ENCODE data around the gene ELL. TPM values are rescaled to one million over a fixed set of nuclear protein-coding genes. Genes with fewer than 3 reads are reported as not detected.

Gene ELL
- total RNA-seq, 1 experiment from 2014 or later: 17.0 TPM

DNA sequence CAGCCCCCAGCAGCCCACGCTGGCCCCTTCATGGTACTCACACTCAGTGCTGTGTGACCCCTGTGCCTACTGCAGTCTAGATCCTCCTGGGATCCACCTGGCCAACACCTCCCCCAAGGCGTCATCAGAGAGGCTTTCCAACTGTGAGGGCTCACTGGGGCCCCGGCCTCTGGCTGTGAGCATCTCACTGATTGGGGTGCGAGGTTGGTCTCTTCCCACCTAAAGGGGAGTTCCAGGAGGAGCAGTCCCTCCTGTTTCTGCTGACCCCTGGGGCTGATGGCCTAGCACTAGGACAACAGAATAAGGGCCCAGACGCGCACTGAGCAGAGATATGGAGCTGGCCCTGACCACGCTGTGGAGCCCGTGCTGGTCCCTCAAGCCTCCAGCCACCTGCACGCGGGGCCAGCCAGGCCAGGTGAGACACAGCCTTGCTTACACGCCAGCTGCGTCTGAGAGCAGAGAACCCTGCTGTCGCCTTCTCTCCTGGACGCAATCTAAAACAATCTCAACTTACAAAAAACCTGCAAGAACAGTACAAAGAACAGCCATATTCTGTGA, 32.2 kb downstream of the ELL start:
- no peaks in the 10 kb centered on the region for H3K23me2 ChIP-seq (ENCODE audit: insufficient read length, low read depth, low read length, poor library complexity, severe bottlenecking)
- no peak overlapping the region for H3K18ac ChIP-seq (ENCODE audit: insufficient read length, low read depth, low read length)
- H3K4me3 Mint-ChIP-seq: no peak overlapping the region
- no peak overlapping the region for H4K5ac ChIP-seq (ENCODE audit: insufficient read length, low read depth, low read length)
- H3K27ac ChIP-seq (ENCODE audit: insufficient read length, low read depth, low read length): no peak overlapping the region
- no peaks in the 10 kb centered on the region for H3K27me3 Mint-ChIP-seq (ENCODE audit: low read depth)
- H3K27ac Mint-ChIP-seq: no peak overlapping the region; a peak in 1 of 7 replicates
- TF ChIP-seq, protein P1, sequence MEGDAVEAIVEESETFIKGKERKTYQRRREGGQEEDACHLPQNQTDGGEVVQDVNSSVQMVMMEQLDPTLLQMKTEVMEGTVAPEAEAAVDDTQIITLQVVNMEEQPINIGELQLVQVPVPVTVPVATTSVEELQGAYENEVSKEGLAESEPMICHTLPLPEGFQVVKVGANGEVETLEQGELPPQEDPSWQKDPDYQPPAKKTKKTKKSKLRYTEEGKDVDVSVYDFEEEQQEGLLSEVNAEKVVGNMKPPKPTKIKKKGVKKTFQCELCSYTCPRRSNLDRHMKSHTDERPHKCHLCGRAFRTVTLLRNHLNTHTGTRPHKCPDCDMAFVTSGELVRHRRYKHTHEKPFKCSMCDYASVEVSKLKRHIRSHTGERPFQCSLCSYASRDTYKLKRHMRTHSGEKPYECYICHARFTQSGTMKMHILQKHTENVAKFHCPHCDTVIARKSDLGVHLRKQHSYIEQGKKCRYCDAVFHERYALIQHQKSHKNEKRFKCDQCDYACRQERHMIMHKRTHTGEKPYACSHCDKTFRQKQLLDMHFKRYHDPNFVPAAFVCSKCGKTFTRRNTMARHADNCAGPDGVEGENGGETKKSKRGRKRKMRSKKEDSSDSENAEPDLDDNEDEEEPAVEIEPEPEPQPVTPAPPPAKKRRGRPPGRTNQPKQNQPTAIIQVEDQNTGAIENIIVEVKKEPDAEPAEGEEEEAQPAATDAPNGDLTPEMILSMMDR (conservative IDR thresholded peaks at IDR 0.05): no peak
- H3K9ac ChIP-seq (ENCODE audit: extremely low read depth, insufficient read length, low read length): no peak overlapping the region
- H2BK5ac ChIP-seq (ENCODE audit: insufficient read length, low read length): no peak overlapping the region
- H3K56ac ChIP-seq (ENCODE audit: insufficient read length, low read depth, low read length): no peak overlapping the region
- H2AFZ ChIP-seq (ENCODE audit: low read length): no peak overlapping the region
- no peaks in the 10 kb centered on the region for H3K9me3 ChIP-seq (ENCODE audit: control insufficient read depth, low read depth, low read length)
- no peaks in the 10 kb centered on the region for H3K79me2 ChIP-seq (ENCODE audit: insufficient read depth, low read length)
- H3K9me3 Mint-ChIP-seq: no peaks in the 10 kb centered on the region
- no peak overlapping the region for H2AK5ac ChIP-seq (ENCODE audit: insufficient read length, low read length)
- H4K20me1 ChIP-seq (ENCODE audit: control insufficient read depth, insufficient read depth, insufficient read length): peaks cover 2% of the 10 kb centered on the region
- H3K4me1 Mint-ChIP-seq: peaks cover 35 to 36% of the 10 kb centered on the region in 2 experiments
- no peak overlapping the region for H3K4ac ChIP-seq (ENCODE audit: low read depth, low read length)
- peaks cover 0 to 3% (median 0%) of the 10 kb centered on the region in 3 experiments; a peak in 2 of 7 replicates for H3K36me3 Mint-ChIP-seq (ENCODE audit: insufficient read depth in 1 of 3, low read depth in 3 of 3)
- WGBS (ENCODE audit: extremely low coverage, insufficient read length, low lambda C conversion rate): no CpG with 5 or more reads among the region's 14 CpGs
- H2BK15ac ChIP-seq (ENCODE audit: low read depth, low read length): no peak overlapping the region
- H2BK20ac ChIP-seq (ENCODE audit: low read depth, low read length, poor library complexity, severe bottlenecking): no peak overlapping the region
- DNase-seq: no peak
- H3K79me1 ChIP-seq (ENCODE audit: insufficient read depth, low read depth, low read length, poor library complexity, severe bottlenecking): no peaks in the 10 kb centered on the region
- no peak overlapping the region for H4K91ac ChIP-seq (ENCODE audit: insufficient read length, low read depth, low read length)
- no peak overlapping the region for H3T11ph ChIP-seq (ENCODE audit: low read length)
- no peak overlapping the region for H3K23ac ChIP-seq (ENCODE audit: insufficient read length, low read depth, low read length)
- H3K4me2 ChIP-seq (ENCODE audit: insufficient read depth, insufficient read length, low read length): no peak overlapping the region
- no peak overlapping the region for H3K14ac ChIP-seq (ENCODE audit: insufficient read depth, low read length)
- H2BK120ac ChIP-seq (ENCODE audit: low read depth, low read length, poor library complexity, severe bottlenecking): no peak overlapping the region
- H3K4me1 ChIP-seq (ENCODE audit: insufficient read depth, low read length): no peaks in the 10 kb centered on the region; the same call in 1 of the 2 replicates
- H2BK12ac ChIP-seq (ENCODE audit: insufficient read length, low read depth, low read length): no peak overlapping the region
- H3K27me3 ChIP-seq (ENCODE audit: insufficient read depth, low read length): no peaks in the 10 kb centered on the region
- H4K8ac ChIP-seq (replicated peaks; ENCODE audit: insufficient read length, low read depth, low read length): no peak overlapping the region
